Type B pancreatic cell (in vitro differentiated cells): ENCODE measurements around the gene CCBE1. TPM values are rescaled to one million over a fixed set of nuclear protein-coding genes. Genes with fewer than 3 reads are reported as not detected.

Experiments
- DNase-seq: peaks from one replicate; pipeline ENCODE4 v3.0.0; 2021; ENCODE audit warnings: mixed read lengths; ENCODE audit not compliant: unreplicated experiment; ENCODE audit errors: extremely low spot score
- H3K27ac Mint-ChIP-seq: 2 replicates; pipeline ENCODE4 v1.8.0; 2021; ENCODE audit warnings: mild to moderate bottlenecking, mixed read lengths
- H3K27me3 Mint-ChIP-seq: 2 replicates; pipeline ENCODE4 v1.8.0; 2021; ENCODE audit warnings: mixed read lengths
- H3K36me3 Mint-ChIP-seq: 2 replicates; pipeline ENCODE4 v1.8.0; 2021; ENCODE audit warnings: mixed read lengths
- H3K4me1 Mint-ChIP-seq: one replicate; pipeline ENCODE4 v1.8.0; 2021; ENCODE audit warnings: mixed read lengths; ENCODE audit not compliant: unreplicated experiment
- H3K4me3 Mint-ChIP-seq: 2 replicates; pipeline ENCODE4 v1.8.0; 2021; ENCODE audit warnings: mild to moderate bottlenecking, mixed read lengths
- H3K9me3 Mint-ChIP-seq: 2 replicates; pipeline ENCODE4 v1.8.0; 2021; ENCODE audit warnings: mixed read lengths
- total RNA-seq: library from RNA; stranded (reverse); gene quantifications from 2 replicates; pipeline ENCODE4 v1.2.1, GENCODE V29; 2021; ENCODE audit warnings: low replicate concordance
- TF ChIP-seq, protein P1 (sequence below): fragments of 200-600 bp; sonication (generic); conservative IDR thresholded peaks from 2 replicates; pipeline ENCODE4 v1.5.0; 2021; ENCODE audit warnings: antibody characterized with exemption, mild to moderate bottlenecking

CCBE1 gene
- total RNA-seq, 1 donor from 2014 or later = 51.3 TPM

DNA sequence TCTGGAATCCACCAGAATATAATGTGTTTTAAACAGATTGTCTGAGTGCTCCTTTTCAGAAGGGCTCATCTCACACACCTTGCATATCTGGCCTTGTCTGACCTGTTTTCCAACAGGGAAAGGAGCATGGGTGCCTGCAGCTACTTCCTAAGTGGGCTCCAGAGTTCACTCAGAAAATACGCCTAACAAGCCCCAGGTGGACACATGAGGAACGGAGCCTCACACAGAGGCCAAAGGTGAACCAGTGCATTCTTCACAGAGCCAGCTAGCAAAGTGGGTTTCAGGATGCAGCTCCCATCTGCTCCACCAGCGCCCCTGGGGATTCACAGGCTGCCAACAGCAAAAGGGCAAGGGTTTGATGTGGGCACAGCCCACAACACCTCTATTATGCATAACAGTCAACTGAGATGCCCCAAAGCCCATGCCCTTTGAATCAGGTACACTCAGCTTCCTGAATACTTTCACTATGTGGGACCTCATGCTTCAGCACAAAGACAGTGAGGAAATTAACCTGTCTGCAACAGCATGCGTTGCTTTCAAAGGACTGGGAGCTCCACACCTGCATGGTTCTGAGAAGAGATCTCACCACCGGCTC is 86.6 kb downstream of the CCBE1 start:
- H3K9me3 Mint-ChIP-seq = peaks cover 12% of the 10 kb centered on the region
- peaks cover 39% of the 10 kb centered on the region for H3K4me1 Mint-ChIP-seq
- H3K36me3 Mint-ChIP-seq = peaks cover 9% of the 10 kb centered on the region
- TF ChIP-seq, protein P1, sequence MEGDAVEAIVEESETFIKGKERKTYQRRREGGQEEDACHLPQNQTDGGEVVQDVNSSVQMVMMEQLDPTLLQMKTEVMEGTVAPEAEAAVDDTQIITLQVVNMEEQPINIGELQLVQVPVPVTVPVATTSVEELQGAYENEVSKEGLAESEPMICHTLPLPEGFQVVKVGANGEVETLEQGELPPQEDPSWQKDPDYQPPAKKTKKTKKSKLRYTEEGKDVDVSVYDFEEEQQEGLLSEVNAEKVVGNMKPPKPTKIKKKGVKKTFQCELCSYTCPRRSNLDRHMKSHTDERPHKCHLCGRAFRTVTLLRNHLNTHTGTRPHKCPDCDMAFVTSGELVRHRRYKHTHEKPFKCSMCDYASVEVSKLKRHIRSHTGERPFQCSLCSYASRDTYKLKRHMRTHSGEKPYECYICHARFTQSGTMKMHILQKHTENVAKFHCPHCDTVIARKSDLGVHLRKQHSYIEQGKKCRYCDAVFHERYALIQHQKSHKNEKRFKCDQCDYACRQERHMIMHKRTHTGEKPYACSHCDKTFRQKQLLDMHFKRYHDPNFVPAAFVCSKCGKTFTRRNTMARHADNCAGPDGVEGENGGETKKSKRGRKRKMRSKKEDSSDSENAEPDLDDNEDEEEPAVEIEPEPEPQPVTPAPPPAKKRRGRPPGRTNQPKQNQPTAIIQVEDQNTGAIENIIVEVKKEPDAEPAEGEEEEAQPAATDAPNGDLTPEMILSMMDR = no peak
- DNase-seq = no peak
- H3K4me3 Mint-ChIP-seq = no peak overlapping the region
- H3K27me3 Mint-ChIP-seq = peaks cover 13% of the 10 kb centered on the region
- no peak overlapping the region for H3K27ac Mint-ChIP-seq

DNA sequence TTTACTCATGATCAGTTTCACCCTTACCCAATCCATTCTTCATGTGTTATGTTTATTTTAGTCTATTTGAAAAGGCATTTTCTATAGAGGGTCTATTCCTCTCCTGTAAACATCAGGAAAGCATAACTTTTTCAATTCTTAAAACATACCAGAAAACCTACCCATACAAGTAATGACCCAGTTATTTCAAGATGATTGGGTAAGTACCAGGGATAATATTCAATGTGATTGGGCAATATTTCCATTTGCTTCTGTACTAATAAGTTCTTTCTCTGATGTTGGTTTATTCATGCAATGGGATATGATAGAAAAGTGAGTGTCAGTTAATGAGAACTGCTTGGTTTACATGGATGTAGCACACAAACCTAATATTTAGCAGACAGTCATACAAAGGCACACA is 87.6 kb downstream of the CCBE1 start:
- TF ChIP-seq, protein P1 = no peak
- peaks cover 5% of the 10 kb centered on the region for H3K27me3 Mint-ChIP-seq
- peaks cover 29% of the 10 kb centered on the region for H3K4me1 Mint-ChIP-seq
- DNase-seq = no peak
- H3K4me3 Mint-ChIP-seq = no peak overlapping the region
- H3K36me3 Mint-ChIP-seq = peaks cover 14% of the 10 kb centered on the region
- H3K9me3 Mint-ChIP-seq = peaks cover 7% of the 10 kb centered on the region
- no peak overlapping the region for H3K27ac Mint-ChIP-seq

DNA sequence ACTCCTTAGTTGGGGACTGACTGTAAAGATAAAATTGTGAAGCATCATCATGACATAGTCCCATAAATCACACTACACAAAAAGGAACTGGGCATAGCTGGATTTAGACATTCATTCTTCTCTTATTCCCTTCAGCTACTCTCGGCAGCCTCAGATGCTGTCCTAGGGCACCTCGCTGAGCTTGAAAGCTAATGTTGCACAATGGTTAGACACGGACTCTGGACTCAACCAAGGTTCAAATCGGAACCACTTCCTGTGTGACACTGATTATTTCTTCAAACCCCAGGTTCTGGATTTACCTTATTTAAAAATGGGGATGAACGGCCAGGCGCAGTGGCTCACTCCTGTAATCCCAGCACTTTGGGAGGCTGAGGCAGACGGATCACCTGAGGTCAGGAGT is 89.8 kb downstream of the CCBE1 start:
- H3K36me3 Mint-ChIP-seq = peaks cover 14% of the 10 kb centered on the region
- no peak overlapping the region for H3K4me3 Mint-ChIP-seq
- H3K27me3 Mint-ChIP-seq = peaks cover 4% of the 10 kb centered on the region
- DNase-seq = no peak
- no peak overlapping the region for H3K27ac Mint-ChIP-seq
- H3K9me3 Mint-ChIP-seq = peaks cover 5% of the 10 kb centered on the region
- H3K4me1 Mint-ChIP-seq = peaks cover 21% of the 10 kb centered on the region
- TF ChIP-seq, protein P1 = no peak

DNA sequence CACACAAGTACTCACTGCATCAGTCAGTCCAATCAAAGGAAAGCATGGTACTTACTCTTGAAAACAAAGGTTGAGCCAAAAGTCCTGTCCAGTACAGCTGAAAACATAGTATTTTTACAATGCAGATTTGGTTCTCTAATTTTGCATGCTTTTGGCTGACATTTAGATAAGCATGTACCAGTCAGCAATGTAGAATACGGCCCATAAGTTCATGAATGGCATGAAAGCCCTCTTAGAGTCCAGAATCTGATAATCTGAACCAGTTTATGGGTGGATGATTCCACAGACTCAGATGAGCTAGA is 90.2 kb downstream of the CCBE1 start:
- no peak for DNase-seq
- Mint-ChIP-seq H3K36me3 (peaks cover 14% of the 10 kb centered on the region), H3K27ac (no peak overlapping the region), H3K4me3 (no peak overlapping the region), H3K9me3 (peaks cover 5% of the 10 kb centered on the region), H3K4me1 (peaks cover 17% of the 10 kb centered on the region), H3K27me3 (peaks cover 4% of the 10 kb centered on the region)
- TF ChIP-seq, protein P1 = no peak

DNA sequence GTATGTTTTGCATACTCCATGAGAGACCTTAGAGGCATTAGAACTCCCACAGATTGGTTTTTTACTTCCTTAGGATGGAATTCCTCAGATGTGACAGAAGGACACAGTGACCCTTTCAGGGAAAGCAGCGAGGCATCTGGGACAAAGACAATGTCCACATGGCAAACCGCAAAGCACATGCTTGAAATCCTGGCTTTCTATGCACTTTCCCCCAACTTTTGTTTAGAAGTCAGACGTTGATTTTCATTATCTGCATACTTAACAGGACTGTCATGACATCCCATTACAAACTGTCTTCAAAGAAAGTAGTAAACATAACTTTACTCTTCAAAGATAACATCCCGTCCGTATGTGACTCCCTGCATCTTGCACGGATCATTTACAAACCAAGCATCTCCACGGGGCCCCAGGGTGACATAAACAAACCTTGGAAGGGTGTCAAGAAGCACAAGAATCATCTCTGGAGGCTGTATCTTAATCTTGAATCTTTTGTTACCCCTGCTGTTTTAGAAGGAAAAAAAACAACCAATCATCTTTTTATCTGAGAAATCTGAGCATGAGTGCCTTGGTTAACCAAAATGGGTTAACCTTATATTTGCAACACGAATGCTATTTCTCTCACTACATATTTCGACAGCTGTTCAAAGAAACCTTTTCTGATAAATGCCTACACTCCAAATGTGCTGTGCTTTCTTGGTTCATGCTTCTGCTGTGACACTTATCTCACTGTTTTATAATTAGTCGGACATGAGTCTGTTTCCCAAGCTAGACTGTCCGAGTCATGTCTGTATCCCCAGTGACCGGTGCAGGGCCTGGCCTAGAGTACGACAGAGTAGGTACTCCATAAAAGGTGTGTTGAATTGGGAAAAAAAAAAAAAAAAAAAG is 90.8 kb downstream of the CCBE1 start:
- Mint-ChIP-seq H3K36me3 (peaks cover 14% of the 10 kb centered on the region), H3K4me1 (peaks cover 17% of the 10 kb centered on the region), H3K4me3 (no peak overlapping the region), H3K27ac (no peak overlapping the region), H3K27me3 (peaks cover 4% of the 10 kb centered on the region), H3K9me3 (peaks cover 7% of the 10 kb centered on the region)
- TF ChIP-seq, protein P1 = no peak
- no peak for DNase-seq
